ENCODE measurements around the gene AKT1.

Gene AKT1

GRCh38 chr14:104784218-104784568 is 11.4 kb downstream of the AKT1 start:
- no peak for DNase-seq (ENCODE audit: low read depth)
- no peak for TF ChIP-seq CTCF (IDR thresholded peaks at IDR 0.05; ENCODE audit: low read length, missing control alignments)
- H3K4me3 ChIP-seq (replicated peaks; ENCODE audit: low read depth, low read length) = no peak overlapping the region

DNA sequence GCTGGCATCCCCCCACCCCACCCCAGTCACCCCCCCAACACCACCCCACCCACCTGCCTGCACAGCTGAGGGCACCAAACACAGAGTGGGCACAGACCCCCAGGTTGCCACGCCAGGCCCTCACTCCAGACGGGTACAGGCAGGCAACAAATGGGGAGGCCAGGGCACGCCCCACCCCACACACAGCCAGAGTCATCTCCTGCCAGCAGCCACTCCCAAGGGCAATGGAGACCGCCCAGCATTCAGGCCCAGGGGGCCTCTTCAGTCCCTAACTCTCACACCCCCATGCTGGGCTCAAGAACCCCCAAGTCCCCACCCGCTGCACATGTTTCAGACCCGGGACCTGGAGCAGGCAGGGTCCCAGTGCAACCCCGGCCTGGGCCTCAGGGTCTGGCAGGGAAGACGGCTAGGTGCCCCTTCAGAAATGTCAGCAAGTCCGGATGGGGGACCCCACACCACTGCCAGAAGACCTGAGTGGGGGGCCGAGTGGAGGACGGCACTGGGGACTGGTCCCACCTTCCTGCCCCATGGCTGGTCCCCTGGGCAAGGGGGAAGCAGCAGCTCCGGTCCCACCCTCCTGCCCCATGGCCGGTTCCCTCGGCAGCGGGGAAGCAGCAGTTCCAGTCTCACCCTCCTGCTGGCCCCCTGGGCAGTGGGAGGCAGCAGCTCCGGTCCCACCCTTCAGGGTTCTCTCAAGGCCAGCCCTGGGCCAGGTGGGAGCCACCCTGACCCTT is 11.9 kb downstream of the AKT1 start:
- TF ChIP-seq CTCF (IDR thresholded peaks at IDR 0.05; ENCODE audit: low read length, missing control alignments) = no peak
- DNase-seq (ENCODE audit: low read depth) = no peak
- H3K4me3 ChIP-seq (replicated peaks; ENCODE audit: low read depth, low read length) = no peak overlapping the region

DNA sequence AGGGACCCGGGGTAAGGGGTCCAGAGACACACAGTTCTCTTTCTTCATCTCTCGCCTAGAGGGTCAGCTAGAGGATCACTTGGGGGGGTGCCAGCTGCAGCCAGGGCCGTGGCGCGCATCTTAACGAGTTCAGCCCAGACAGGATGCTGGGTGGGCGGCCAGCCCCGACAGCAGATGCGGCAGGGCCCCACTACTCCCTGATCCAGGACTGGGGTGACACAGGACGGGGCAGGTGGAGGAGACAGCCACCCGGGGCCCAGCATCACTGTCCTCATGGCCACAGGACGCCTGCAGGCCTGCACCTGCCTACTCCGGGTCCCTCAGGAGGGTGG is 12.8 kb downstream of the AKT1 start:
- DNase-seq (ENCODE audit: low read depth) = no peak
- no peak overlapping the region for H3K4me3 ChIP-seq (replicated peaks; ENCODE audit: low read depth, low read length)
- TF ChIP-seq CTCF (IDR thresholded peaks at IDR 0.05; ENCODE audit: low read length, missing control alignments) = no peak

DNA sequence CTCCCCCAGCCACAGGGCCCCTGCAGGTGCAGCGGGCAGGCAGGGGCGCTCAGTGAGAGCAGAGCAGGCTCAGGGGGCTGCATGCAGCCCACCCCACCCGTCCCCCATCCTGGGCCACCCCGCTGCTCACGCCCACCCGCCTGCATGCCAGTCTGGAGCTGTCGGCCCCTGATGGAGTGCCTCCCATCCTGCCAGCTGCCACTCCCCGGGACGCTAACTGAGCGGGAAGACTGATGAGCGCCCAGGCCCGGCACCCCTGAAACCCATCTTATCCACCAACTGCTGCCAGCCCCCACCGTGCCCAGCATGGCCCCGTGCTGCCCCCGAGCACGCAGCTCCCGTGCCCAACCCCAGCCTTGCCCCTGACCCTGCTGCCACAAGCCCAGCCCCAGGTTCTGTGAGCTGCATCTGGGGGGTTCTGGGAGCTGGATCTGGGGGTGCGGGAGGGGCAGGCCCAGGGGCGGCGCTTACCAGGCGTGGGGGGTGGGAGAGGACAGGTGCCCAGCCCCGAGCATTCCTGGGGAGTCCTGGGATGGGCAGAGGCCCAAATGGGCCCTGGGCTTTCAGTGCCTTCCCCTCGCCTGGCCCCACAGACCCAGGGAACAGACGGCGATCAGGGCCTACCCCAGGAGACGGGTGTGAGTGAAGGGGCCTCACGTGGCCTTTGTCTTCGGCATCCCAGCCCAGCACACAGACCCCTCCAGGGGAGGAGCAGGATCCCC is 13.3 kb downstream of the AKT1 start:
- no peak for DNase-seq (ENCODE audit: low read depth)
- TF ChIP-seq CTCF (IDR thresholded peaks at IDR 0.05; ENCODE audit: low read length, missing control alignments) = no peak
- no peak overlapping the region for H3K4me3 ChIP-seq (replicated peaks; ENCODE audit: low read depth, low read length)

- no peak for TF ChIP-seq CTCF (IDR thresholded peaks at IDR 0.05; ENCODE audit: low read length, missing control alignments)
- no peak overlapping the region for H3K4me3 ChIP-seq (replicated peaks; ENCODE audit: low read depth, low read length)
- DNase-seq (ENCODE audit: low read depth) = no peak
Observed at GRCh38 chr14:104781271-104782077, 14.1 kb downstream of the AKT1 start.

DNA sequence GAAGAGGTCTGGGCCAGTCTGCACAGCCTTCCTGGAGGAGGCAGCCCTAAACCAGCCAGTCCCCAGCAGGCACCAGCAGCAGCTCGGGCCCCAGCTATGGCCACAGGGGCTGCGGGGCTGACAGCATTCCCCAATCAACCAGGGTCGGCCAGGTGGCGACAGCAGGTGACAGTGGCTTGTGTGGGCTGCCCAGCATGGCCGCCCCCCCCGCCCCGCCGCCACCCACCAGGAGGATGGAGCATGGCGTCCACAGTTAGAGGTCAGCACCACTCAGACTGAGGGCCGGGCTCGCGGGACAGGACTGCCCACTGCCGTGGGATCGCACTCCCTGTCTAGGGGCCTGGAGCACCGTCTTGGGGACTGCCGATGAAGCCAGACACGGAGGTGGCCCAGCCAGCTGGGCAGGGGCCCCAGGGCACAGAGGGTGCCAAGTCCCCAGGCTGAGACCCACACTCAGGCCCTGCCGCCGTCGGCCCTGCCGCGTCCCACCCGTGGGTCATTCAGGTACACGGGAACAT is 15.0 kb downstream of the AKT1 start:
- no peak overlapping the region for H3K4me3 ChIP-seq (replicated peaks; ENCODE audit: low read depth, low read length)
- no peak for TF ChIP-seq CTCF (IDR thresholded peaks at IDR 0.05; ENCODE audit: low read length, missing control alignments)
- DNase-seq (ENCODE audit: low read depth) = no peak
